ENCODE data around the gene ASL.

DNA sequence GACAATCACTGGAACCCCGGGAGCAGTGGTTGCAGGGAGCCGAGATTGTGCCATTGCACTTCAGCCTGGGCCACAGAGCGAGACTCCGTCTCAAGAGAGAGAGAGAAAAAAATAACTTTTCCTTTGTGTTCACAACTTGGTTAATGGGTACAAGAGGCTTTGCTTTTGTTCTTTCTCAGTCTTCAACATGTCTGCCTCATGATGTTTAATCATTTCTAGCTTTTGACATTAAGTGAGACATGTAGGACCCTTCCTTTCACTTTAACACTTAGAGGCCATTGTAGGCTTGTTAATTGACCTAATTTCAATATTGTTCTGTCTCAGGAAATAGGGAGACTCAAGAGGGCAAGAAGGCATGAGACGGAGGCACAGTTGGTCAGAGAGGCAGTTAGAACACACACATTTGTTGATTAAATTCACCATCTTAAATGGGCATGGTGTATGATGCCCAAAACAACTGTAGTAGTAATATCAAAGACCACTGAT is 29.7 kb downstream of the ASL start:
- TF ChIP-seq CTCF (IDR thresholded peaks at IDR 0.05): no peak
- TF ChIP-seq EZH2 (IDR thresholded peaks at IDR 0.05; ENCODE audit: borderline replicate concordance, insufficient read depth, low read depth, low read length, poor library complexity, severe bottlenecking): no peak

Data from B cell (primary cell).